GM06990 (cell line): ENCODE data around the gene TDO2.

ENCODE experiments used
- DNase-seq: peaks from one replicate; pipeline ENCODE4 v3.0.0-alpha.2; 2011; ENCODE audit not compliant: insufficient read length; ENCODE audit errors: extremely low read depth
- H3K27me3 ChIP-seq: replicated peaks from 2 replicates; pipeline ENCODE4 v1.6.0; 2011; ENCODE audit warnings: low read length; ENCODE audit not compliant: control insufficient read depth, insufficient read depth
- H3K36me3 ChIP-seq: 2 replicates; pipeline ENCODE4 v1.5.1; 2011; ENCODE audit warnings: low read length; ENCODE audit not compliant: control insufficient read depth, insufficient read depth
- H3K4me3 ChIP-seq: replicated peaks from 2 replicates; pipeline ENCODE4 v1.5.1; 2011; ENCODE audit warnings: low read depth, mild to moderate bottlenecking, control low read depth, low read length
- TF ChIP-seq, protein P1 (sequence below): IDR thresholded peaks from 2 replicates; pipeline ENCODE4 v1.5.1; 2011; ENCODE audit warnings: low read length, control low read depth, mild to moderate bottlenecking, inconsistent platforms; ENCODE audit not compliant: insufficient read depth, poor library complexity, severe bottlenecking

The TDO2 gene

GRCh38 chr4:155908187-155909139 is 5.0 kb downstream of the TDO2 start:
- no peaks in the 10 kb centered on the region for H3K36me3 ChIP-seq
- H3K27me3 ChIP-seq, result no peaks in the 10 kb centered on the region
- no peak for DNase-seq
- TF ChIP-seq, protein P1, sequence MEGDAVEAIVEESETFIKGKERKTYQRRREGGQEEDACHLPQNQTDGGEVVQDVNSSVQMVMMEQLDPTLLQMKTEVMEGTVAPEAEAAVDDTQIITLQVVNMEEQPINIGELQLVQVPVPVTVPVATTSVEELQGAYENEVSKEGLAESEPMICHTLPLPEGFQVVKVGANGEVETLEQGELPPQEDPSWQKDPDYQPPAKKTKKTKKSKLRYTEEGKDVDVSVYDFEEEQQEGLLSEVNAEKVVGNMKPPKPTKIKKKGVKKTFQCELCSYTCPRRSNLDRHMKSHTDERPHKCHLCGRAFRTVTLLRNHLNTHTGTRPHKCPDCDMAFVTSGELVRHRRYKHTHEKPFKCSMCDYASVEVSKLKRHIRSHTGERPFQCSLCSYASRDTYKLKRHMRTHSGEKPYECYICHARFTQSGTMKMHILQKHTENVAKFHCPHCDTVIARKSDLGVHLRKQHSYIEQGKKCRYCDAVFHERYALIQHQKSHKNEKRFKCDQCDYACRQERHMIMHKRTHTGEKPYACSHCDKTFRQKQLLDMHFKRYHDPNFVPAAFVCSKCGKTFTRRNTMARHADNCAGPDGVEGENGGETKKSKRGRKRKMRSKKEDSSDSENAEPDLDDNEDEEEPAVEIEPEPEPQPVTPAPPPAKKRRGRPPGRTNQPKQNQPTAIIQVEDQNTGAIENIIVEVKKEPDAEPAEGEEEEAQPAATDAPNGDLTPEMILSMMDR, result no peak
- no peak overlapping the region for H3K4me3 ChIP-seq

DNA sequence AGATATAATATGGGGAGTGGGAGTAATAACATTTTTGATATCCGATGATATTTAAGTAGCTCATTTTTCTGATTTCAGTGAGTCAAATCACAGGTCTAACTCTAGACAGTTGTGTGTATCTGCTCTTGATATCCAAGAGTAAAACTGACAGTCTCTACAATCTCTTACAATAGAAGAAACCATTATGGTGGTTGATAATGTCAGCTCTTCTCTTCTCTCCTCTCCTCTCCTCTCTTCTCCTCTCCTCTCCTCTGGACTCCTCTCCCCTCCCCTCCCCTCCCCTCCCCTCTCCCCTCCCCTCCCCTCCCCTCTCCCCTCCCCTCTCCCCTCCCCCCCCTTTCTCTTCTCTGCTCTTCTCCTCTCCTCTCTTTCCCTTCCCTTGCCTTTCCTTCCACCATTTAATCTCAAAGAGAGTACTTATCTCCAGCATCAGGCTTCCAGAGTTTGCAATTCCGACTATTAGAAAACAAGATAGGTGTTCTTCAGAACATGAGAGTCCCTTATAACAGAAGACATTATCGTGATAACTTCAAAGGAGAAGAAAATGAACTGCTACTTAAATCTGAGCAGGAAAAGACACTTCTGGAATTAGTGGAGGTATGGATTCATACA is 6.2 kb downstream of the TDO2 start:
- H3K27me3 ChIP-seq, result no peaks in the 10 kb centered on the region
- TF ChIP-seq, protein P1, result no peak
- DNase-seq, result no peak
- no peak overlapping the region for H3K4me3 ChIP-seq
- H3K36me3 ChIP-seq, result no peaks in the 10 kb centered on the region

DNA sequence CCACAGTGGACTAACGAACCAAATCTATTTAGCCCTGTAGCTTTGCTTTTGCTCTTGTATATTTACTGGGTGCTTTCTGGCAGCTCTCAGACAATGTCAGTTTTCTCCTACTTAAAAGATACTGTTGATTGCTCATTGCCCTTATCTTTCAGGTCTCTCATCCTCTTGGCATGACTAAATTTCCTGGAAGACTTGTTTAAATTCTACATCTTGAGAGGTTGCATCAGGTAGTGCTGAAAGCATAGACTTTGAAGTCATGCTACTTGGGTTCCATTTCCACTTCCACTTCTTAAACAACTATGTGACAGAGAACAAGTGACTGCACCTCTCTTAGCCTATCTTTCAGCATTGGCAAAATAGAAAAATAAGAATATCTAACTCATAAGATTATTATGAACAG is 8.4 kb downstream of the TDO2 start:
- no peaks in the 10 kb centered on the region for H3K27me3 ChIP-seq
- DNase-seq, result no peak
- H3K4me3 ChIP-seq, result no peak overlapping the region
- no peaks in the 10 kb centered on the region for H3K36me3 ChIP-seq
- TF ChIP-seq, protein P1, result no peak

DNA sequence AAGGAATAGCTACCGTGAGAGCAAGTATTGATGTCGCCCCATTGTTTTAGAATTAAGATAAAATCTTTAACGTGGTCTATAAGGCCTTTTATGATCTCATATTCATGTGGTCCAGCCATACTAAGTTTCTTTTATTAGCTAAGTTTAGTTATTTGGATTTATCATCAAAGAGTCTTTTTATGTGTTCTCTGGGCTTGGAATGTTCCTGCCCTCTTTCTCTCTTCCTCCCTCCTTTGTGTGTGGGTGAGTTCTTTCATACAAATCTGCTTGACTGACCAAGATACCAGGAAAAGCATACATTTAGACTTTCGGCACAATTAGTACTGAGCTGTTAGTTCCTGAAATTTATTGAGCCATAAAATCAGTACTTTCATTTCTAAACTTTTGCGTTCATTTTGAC is 11.3 kb downstream of the TDO2 start:
- H3K27me3 ChIP-seq, result no peaks in the 10 kb centered on the region
- H3K4me3 ChIP-seq, result no peak overlapping the region
- DNase-seq, result no peak
- no peaks in the 10 kb centered on the region for H3K36me3 ChIP-seq
- TF ChIP-seq, protein P1, result no peak

- Histone ChIP-seq H3K4me3 (no peak overlapping the region), H3K36me3 (no peaks in the 10 kb centered on the region), H3K27me3 (no peaks in the 10 kb centered on the region)
- TF ChIP-seq, protein P1, result no peak
- no peak for DNase-seq
These were observed 18.1 kb downstream of the TDO2 start for GRCh38 chr4:155921597-155921996.
